ENCODE results near the gene EEF1B2. TPM values are rescaled to one million over a fixed set of nuclear protein-coding genes. Genes with fewer than 3 reads are reported as not detected.
"Not testable (repeated sequence)": the region's sequence is repeated elsewhere in the genome, so short reads cannot be mapped to it uniquely, and the experiment has no call there.

The EEF1B2 gene
- total RNA-seq (2014; rRNA removed; shearing (Covaris generic)) = 409 and 438 TPM in 2 replicates

DNA sequence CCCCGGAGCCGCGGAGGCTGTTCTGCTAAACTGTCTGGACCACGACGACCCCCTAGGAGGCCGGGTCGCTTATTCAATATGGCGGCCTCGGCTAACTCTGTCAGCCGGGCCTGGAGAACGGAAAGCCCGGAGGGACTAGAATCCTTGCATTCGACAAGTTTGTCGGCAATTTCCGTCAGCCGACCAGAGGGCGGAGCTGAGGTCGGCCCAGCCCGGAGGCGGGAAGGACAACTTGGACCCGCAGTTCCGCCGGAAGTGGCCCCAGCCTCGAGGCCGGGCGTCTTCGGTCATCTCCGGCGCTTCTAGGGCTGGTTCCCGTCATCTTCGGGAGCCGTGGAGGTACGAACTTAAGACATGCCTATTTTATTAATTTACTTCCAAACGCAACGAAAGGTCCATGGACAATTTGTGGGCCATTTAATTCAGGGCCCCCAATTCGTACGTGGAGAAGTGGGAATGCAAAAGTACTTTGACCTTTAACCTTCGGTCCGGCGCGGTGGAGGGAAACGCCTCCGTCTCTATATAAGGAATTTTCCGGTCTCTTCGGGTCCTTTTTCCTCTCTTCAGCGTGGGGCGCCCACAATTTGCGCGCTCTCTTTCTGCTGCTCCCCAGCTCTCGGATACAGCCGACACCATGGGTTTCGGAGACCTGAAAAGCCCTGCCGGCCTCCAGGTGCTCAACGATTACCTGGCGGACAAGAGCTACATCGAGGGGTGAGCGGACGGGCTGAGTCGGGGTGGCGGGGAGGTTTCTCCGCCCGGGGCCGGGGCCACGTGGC lies at the start of gene EEF1B2, which contains the start of gene NDUFS1:
EEF1B2 (plus strand) TSS at position 550 of the 779 bp plus-strand sequence; CDS start at position 635, 85 bp downstream.
NDUFS1 (minus strand) TSS at position 99 of the 779 bp plus-strand sequence. CDS start 5,766 bp downstream, outside the sequence.
- peak; percentile 98 for DNase-seq (ENCODE audit: low read depth)

- no peak for DNase-seq (ENCODE audit: low read depth)
Observed at GRCh38 chr2:206112108-206112507, 47.6 kb upstream of the EEF1B2 start.

GRCh38 chr2:206112846-206113547 lies 46.7 kb upstream of the EEF1B2 start:
- DNase-seq (ENCODE audit: low read depth) = no peak

DNA sequence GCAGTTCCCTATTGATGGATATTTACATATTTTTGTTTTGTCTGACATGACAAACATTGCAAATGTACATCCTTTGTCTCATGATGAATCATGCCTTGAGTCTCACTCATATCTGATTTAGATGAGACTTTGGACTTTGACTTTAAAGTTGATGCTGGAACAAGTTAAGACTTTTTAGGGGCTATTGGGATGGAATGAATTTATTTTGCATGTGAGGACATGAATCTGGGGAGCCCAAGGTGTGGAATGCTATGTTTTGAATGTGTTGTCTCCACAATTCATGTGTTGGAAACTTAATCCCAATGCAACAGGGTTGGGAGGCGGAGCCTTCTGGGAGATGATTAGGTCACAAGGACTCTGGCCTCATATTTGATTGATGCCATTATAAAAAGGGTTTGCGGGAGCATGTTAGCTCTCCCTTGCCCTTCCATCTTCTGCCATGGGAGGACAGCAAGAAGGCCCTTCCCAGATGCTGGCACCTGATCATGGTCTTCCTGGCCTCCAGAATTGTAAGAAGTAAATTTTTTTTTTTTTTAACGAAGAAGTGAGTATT lies 44.6 kb upstream of the EEF1B2 start:
- no peak for DNase-seq (ENCODE audit: low read depth)

DNA sequence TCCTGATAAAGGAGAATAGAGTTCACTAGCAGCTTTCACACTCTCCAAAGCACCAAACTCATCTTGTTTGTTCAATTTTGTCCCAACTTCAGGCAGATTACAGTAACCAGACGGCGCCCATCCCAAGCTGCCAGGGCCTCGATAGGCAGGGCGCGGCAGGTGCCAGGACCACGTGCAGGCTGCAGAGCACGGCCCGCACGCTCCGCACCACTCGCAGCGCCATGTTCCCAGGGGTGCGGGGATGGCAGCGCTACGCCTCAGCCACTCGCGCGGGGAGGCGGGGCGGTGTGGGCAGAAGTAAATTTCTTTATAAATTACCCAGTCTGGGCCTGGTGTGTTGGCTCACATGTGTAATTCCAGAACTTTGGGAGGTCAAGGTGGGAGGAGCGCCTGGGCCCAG lies 43.4 kb upstream of the EEF1B2 start:
- DNase-seq (ENCODE audit: low read depth) = no peak

- DNase-seq (ENCODE audit: low read depth) = not testable (repeated sequence)
Observed at GRCh38 chr2:206122569-206122968, 37.1 kb upstream of the EEF1B2 start.

- DNase-seq (ENCODE audit: low read depth) = no peak
Observed at GRCh38 chr2:206125901-206126300, 33.8 kb upstream of the EEF1B2 start.

GRCh38 chr2:206127656-206128055 lies 32.0 kb upstream of the EEF1B2 start:
- DNase-seq (ENCODE audit: low read depth) = no peak

- no peak for DNase-seq (ENCODE audit: low read depth)
Observed at GRCh38 chr2:206143451-206143850, 16.2 kb upstream of the EEF1B2 start.

- no peak for DNase-seq (ENCODE audit: low read depth)
Observed at GRCh38 chr2:206144383-206144782, 15.3 kb upstream of the EEF1B2 start.

- DNase-seq (ENCODE audit: low read depth) = no peak
Observed at GRCh38 chr2:206145665-206146064, 14.0 kb upstream of the EEF1B2 start.

DNA sequence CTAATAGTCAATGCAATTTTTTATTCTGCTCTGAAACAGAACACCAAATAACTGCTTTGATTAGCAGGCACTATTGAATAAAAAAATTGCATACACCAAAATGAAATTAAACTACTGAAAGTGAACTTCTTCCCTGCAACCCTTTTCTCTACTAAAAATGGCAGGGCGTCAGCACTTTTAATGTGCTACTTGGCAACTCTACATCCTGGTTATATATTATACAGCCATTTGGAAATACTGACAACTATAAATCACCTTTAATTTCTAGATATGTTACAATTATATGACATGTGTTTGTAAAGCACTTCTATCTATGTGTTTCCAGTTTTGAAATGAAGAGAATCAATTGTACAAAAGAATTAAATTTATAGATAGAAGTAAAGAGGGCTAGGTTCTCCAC lies 10.4 kb upstream of the EEF1B2 start:
- DNase-seq (ENCODE audit: low read depth) = no peak

- DNase-seq (ENCODE audit: low read depth) = no peak
Observed at GRCh38 chr2:206150168-206150567, 9.5 kb upstream of the EEF1B2 start.

- DNase-seq (ENCODE audit: low read depth) = no peak
Observed at GRCh38 chr2:206150631-206151030, 9.1 kb upstream of the EEF1B2 start.

GRCh38 chr2:206154197-206154596 lies 5.5 kb upstream of the EEF1B2 start:
- DNase-seq (ENCODE audit: low read depth) = no peak

DNA sequence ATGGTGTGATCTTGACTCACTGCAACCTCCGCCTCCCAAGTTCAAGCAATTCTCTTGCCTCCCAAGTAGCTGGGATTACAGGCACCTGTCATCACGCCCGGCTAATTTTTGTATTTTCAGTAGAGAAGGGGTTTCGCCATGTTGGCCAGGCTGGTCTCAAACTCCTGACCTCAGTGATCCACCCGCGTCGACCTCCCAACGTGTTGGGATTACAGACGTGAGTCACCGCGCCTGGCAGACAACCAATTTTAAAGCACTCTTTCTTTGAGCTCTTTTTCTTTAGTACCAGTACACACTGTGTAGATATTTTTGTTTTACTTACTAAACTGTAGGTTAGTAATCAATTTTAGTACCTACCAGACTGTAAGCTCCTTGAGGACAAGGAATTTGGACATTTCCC lies 2.7 kb upstream of the EEF1B2 start:
- not testable (repeated sequence) for DNase-seq (ENCODE audit: low read depth)

GRCh38 chr2:206158563-206159345 lies 941 bp upstream of the EEF1B2 start:
- peak; percentile 28 for DNase-seq (ENCODE audit: low read depth)

DNA sequence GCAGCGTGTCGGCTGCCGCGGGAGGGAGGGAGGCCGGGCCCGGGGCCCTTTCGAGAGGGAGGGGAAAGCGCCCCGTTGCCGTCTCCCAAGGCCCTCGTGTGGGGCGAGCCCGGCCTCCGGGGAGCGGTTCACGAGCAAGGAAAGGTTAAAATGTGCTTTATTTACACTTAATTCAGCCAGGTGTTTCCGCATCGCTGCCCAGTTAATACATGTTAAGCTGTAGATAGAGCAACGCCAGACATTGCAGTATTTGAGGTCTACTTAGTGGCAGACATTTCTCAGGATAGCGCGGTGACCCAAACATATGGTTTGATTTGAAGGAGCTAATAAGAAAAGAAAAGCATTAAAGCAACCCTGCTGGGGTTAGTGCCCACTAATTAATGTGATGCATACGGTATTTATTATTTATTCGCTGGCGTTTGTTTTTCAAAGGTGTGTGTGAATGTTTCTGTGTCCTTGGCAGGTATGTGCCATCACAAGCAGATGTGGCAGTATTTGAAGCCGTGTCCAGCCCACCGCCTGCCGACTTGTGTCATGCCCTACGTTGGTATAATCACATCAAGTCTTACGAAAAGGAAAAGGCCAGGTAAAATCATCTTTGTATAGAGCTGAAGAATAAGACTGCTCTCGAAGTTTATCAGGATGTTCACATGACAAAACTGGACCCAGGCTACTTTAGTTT lies 571 bp downstream of the EEF1B2 start:
- DNase-seq (ENCODE audit: low read depth) = no peak

GRCh38 chr2:206160807-206161179 lies 1.1 kb downstream of the EEF1B2 start:
- no peak for DNase-seq (ENCODE audit: low read depth)

- not testable (repeated sequence) for DNase-seq (ENCODE audit: low read depth)
Observed at GRCh38 chr2:206162401-206162800, 2.7 kb downstream of the EEF1B2 start.

GRCh38 chr2:206163251-206163880 lies 3.7 kb downstream of the EEF1B2 start:
- DNase-seq (ENCODE audit: low read depth) = no peak
